ENCODE data around the gene STAP2. TPM values are rescaled to one million over a fixed set of nuclear protein-coding genes. Genes with fewer than 3 reads are reported as not detected.
A peak's percentile ranks its signal among the peaks of the same experiment; 100 is the strongest.

Gene STAP2
- total and polyA plus RNA-seq, 10 of the 15 experiments (the other 5 are each of a cell fraction or from before 2014, with no cell fraction given), result 0.84 to 22.4 (median 15.2) TPM

DNA sequence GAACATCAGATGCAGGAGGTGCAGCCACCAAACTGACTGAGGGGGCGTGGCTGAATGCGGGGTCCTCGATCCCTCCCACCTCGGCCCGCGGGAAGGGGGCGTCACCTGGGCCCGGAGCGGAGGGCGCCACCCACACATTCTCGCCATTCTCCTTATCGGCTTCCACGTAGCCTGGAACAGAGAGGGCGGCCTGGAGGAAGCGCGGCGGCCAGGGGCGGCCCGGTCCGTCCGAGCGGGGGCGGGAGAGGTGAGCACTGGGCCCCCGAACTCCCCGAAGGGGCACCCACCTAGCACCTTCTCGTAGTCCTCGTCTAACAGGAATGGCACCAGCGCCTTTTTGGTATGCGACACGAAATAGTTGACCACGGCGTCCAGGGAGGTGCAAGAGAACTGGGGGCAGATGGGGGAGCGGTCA is 11.8 kb downstream of the STAP2 start:
- SMC1A ChIA-PET (ENCODE audit: uncharacterized antibody, unreplicated experiment), result no interaction called here
- WGBS (ENCODE audit: insufficient coverage, insufficient replicate concordance, low lambda C conversion rate, missing lambda C conversion rate), result 8% methylated on average over 33 of the region's 33 CpGs
- no peak overlapping the region for H3K9ac ChIP-seq (ENCODE audit: control insufficient read depth, insufficient read depth, low read length)

More for the DNA sequence above, 11.8 kb downstream of the STAP2 start:
- no peaks in the 10 kb centered on the region for H4K20me1 ChIP-seq (ENCODE audit: control insufficient read depth, insufficient read depth)
- POLR2A ChIA-PET, result no interaction called here
- FAIRE-seq, result no peak
- no peak overlapping the region for H3K27ac ChIP-seq (ENCODE audit: control insufficient read depth, insufficient read depth)
- no peak overlapping the region for H3K4me3 ChIP-seq
- H3K79me2 ChIP-seq (ENCODE audit: control insufficient read depth, insufficient read depth, low read length), result no peaks in the 10 kb centered on the region; the same call in 1 of the 2 replicates
- CTCF ChIA-PET, result no interaction called here
- H3K36me3 ChIP-seq (ENCODE audit: control insufficient read depth in 2 of 2, insufficient read depth in 2 of 2, low read length in 1 of 2), result no peaks in the 10 kb centered on the region
- no peak for DNase-seq (ENCODE audit: low read depth, low spot score)
- intact Hi-C loops (cut with micrococcal nuclease; ENCODE audit: unreplicated experiment) (no loop called here), in situ Hi-C loops (cut with MboI) (no loop called here)
- H3K4me1 ChIP-seq (ENCODE audit: control insufficient read depth, insufficient read depth, low read length), result peaks cover 8% of the 10 kb centered on the region; the same call in 1 of the 2 replicates
- no peaks in the 10 kb centered on the region for H3K27me3 ChIP-seq (replicated peaks in 1 of 2; ENCODE audit: control insufficient read depth in 2 of 2, insufficient read depth in 2 of 2, low read length in 1 of 2)
- RAD21 ChIA-PET (ENCODE audit: unreplicated experiment), result no interaction called here
- no TSS peak for BruUV-seq (replicated peaks)
- no peaks in the 10 kb centered on the region; the same call in 1 of the 3 replicates for H3K9me3 ChIP-seq (replicated peaks; ENCODE audit: control insufficient read depth, insufficient read depth, low read length)
- TF ChIP-seq BRCA1 (IDR thresholded peaks at IDR 0.05; ENCODE audit: low read depth, low read length) (no peak), EGR1 (IDR thresholded peaks at IDR 0.05; ENCODE audit: borderline replicate concordance in 1 of 2, low read depth in 2 of 2, low read length in 2 of 2) (no peak), REST (IDR thresholded peaks at IDR 0.05; ENCODE audit: low read depth, low read length) (no peak)
- TF ChIP-seq, protein P1, sequence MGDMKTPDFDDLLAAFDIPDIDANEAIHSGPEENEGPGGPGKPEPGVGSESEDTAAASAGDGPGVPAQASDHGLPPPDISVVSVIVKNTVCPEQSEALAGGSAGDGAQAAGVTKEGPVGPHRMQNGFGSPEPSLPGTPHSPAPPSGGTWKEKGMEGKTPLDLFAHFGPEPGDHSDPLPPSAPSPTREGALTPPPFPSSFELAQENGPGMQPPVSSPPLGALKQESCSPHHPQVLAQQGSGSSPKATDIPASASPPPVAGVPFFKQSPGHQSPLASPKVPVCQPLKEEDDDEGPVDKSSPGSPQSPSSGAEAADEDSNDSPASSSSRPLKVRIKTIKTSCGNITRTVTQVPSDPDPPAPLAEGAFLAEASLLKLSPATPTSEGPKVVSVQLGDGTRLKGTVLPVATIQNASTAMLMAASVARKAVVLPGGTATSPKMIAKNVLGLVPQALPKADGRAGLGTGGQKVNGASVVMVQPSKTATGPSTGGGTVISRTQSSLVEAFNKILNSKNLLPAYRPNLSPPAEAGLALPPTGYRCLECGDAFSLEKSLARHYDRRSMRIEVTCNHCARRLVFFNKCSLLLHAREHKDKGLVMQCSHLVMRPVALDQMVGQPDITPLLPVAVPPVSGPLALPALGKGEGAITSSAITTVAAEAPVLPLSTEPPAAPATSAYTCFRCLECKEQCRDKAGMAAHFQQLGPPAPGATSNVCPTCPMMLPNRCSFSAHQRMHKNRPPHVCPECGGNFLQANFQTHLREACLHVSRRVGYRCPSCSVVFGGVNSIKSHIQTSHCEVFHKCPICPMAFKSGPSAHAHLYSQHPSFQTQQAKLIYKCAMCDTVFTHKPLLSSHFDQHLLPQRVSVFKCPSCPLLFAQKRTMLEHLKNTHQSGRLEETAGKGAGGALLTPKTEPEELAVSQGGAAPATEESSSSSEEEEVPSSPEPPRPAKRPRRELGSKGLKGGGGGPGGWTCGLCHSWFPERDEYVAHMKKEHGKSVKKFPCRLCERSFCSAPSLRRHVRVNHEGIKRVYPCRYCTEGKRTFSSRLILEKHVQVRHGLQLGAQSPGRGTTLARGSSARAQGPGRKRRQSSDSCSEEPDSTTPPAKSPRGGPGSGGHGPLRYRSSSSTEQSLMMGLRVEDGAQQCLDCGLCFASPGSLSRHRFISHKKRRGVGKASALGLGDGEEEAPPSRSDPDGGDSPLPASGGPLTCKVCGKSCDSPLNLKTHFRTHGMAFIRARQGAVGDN (IDR thresholded peaks at IDR 0.05), result no peak
- peak overlapping the region; percentile 78 for H2AFZ ChIP-seq (ENCODE audit: control insufficient read depth, low read depth, low read length)
- peak overlapping the region; percentile 68; the same call in 1 of the 2 replicates for H3K4me2 ChIP-seq (ENCODE audit: control insufficient read depth, insufficient read depth)
- ATAC-seq, result no peak

Measured in GM12878 (cell line).